GM21825 (cell line): ENCODE data around the gene FBXL15.

ENCODE experiments used
- ATAC-seq: cut with Tn5 transposase; IDR thresholded peaks from one replicate; pipeline ENCODE4 v1.9.1; 2021; ENCODE audit warnings: mild to moderate bottlenecking, moderate library complexity; ENCODE audit not compliant: unreplicated experiment

FBXL15 gene

DNA sequence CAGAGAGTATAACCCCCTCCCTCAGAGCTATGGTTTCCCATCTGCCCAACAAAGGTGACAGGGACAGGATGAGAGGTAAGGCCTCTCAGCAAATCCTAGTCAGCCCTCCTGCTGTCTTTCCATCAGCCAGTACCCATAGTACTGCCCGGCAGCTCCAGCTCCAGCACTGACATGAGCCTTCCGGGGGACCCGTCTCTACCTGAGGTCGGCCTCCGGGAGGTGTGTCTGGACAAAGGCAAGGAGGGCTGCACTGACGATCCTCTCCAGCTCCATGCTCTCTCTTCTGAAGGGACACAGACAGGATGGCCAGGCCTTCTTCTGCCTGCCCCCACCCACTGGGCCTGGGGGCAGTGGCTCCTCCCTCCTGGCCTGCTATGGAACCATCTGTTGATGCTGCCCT lies 4.3 kb downstream of the FBXL15 start:
- no peak for ATAC-seq

DNA sequence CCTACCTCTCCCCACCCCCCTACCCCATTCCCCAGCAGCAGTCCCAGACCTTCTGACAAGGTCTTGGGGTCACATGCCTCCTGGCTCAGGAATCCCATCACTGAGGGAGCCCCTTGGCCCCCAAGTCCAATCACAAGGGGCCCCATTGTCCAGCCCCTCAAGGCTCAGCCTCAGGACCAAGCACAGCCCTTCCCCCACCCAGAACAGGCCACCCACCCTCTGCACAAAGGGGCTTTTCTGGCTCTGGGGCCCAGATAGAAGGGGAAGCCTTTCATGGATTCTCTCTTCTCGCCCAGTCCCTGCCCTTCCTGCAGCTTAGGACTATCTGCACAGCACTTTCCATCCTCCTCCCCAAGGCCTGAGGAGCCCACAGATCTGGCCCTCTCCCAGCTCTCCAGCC lies 4.8 kb downstream of the FBXL15 start:
- ATAC-seq: no peak

DNA sequence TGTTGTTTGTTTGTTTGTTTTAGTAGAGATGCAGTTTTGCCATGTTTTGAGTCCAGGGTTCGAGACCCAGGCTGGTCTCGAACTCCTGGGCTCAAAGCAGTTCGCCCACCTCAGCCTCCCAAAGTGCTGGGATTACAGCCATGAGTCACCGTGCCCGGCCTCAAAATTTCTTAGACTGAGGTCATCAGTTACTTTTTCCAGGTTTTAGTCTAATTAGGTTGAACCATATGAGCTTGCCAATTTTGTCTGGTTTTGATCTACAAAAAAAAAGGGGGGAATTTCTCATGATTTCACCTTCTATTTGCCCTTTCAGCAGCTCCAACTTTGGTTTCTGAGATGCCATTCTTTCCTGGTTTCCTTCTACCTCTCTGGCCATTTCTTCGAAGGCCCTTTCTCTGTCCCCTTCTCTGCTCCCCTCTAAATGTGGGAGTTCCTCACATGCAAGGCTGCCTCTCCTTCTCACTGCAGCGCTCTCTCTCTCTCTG lies 6.2 kb downstream of the FBXL15 start:
- ATAC-seq: no peak

DNA sequence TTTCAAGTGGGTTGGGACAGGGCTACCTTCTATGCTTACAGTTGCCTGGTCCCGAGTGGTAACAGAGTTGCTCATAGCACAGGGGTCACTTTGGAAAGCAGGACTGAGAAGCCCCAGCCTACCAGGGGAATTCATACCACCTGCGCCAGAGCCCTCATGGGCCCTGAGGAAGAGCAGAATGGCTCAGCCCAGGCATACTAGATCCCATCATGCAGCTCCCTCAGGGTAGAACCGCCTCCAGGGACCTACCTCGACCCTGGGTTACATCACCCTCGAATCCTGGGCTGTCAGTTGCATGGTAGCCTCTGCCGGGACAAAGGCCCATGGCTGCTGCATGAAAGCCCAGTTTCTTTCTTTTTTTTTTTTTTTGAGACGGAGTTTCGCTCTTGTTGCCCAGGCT lies 8.8 kb downstream of the FBXL15 start:
- no peak for ATAC-seq

DNA sequence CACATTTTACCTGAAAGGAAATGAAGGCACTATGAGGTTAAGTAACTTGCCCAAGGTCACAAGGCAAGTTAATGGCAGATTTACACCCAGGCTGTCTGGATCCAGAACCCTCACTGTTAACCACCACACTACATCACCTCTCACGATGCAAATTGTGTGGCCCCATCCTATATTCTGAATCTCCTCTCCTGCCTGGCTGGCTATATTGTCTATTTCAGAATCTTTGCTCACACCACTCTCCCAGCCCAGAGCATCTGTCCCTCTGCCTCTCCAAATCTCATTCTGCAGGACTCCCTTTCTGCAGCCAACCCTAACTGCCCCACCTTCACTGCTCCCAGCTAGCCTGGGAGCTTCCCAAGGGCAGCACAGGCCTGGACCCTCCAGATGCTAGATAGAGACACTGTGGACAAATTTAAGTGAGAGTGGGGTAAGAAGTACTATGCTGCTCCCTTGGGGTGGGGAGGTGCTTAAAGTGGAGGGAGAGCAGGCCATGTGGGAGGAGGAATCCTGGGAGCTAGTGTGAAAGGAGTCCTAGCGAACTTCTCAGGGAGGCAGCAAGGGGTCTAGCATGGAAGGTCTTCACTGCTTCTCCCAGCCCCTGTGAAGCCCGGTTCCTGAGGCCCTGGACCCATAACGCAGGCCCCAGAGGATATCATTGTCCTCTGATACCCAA lies 11.0 kb downstream of the FBXL15 start:
- ATAC-seq: no peak

DNA sequence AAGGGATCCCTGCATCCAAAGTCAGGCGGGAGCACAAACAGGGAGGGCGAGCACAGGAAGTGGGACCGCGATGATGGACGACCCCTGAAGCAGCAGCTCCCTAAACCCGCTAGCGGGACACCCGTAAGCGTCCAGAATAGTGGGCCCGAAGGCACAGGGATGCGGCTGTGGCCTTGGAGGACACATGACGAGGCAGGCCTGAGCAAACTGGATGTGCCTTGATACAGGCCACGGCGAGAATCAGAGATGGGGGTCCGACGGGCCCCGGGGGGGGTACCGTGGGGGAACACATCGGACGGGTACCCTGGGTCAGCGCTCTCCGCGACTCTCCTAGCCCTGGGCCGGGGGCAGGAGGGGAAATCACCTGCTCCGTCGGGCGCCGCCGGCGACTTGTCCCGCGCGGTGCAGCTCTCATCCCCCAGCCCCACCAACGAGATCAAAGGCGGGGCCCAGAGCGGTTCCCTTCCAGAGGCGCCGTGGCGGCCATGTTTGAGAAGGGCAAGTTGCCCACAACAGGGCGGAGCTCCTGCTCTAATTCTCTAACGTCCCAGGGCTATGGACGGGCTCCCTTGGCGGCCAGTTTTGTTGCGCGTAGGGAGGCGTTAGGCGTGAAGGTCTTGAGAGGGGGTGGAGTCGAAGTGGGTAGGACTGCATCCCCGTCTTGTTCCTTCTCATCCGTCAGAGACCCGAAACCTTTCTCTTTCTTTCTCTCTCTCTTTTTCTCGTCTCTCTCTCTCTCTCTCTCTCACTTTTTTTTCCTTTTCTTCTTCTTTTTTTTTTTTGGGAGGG lies 11.7 kb downstream of the FBXL15 start, which contains the start of gene CUEDC2:
TSS of gene CUEDC2 (minus strand) at position 413 of the 789 bp plus-strand sequence. CDS start 7,386 bp downstream, outside the sequence.
- peak; percentile 83 for ATAC-seq

DNA sequence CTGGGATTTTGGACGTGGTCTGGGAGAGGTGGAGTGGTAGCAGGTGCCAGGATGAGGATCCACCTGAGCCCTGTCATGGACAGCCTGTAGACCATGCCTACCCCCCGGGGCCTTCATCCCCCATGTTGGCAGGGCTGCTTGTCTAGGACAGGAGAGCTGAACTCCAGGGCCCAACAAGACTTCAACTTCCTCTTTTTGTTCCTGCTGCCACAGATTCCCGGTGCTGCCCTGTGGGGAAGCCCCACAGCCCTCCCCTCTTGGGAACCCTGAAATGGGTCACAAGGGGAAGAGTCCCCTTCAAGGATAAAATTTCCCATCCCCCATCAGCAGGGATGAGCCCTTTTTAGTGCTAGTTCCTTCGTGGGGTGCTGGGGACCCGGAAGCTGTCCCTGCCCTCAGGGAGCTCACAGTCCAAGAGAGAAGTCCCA lies 13.0 kb downstream of the FBXL15 start:
- ATAC-seq: no peak

DNA sequence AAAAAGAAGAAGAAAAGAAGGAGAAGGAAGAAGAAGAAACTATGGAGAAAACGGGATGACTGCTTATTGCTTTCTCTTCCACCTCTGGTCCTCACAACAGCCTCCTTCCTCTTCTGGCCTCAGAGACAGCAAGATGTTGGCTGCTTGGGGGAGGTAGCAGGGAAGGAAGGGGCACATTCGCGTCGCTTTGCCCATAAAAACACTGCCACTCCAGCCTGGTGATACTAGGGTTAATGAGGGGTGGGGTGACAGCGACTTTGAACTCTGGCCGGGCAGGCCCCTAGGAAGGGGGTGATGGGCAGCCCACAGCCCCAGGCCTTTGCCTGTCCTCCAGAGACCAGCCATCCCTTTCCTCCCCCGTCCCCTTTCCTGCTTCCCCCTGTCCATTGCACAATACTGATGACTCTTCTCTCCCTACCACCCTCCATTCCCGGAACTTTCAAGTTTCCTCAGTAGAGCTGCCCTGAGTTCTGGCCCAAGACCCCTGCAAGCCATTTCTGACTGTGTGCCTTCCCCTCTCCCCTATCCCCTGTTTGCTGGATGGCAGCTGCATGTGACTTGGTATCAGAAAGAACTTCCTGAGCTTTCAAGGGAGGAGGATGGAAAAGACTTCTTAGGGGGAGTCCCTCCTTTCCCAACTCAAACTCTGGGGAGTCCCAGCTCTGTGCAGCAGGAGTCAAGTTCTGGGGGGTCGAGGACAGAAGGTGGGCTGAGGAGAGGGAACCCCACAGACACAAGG lies 13.9 kb downstream of the FBXL15 start:
- no peak for ATAC-seq

- no peak for ATAC-seq
These were observed 14.5 kb downstream of the FBXL15 start for GRCh38 chr10:102435133-102435497.

- ATAC-seq: no peak
These were observed 15.0 kb downstream of the FBXL15 start for GRCh38 chr10:102435529-102436233.

- ATAC-seq: no peak
These were observed 15.7 kb downstream of the FBXL15 start for GRCh38 chr10:102436312-102436711.

DNA sequence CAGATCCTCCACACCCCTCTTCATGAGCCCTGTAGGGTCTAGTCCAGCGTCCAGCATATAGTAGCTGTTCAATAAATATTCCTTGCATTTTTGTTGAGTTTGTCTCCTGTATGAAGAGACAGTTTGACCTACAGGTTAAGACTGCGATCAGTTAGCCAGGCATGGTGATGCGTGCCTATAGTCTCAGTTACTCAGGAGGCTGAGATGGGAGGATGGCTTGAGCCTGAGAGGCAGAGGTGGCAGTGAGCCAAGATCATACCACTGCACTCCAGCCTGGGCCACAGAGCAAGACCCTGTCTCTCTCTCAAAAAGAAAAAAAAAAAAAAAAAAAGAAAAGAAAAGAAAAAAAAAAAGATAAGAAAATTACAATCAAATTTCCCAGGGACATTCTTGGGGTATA lies 16.9 kb downstream of the FBXL15 start:
- ATAC-seq: no peak

- no peak for ATAC-seq
These were observed 17.7 kb downstream of the FBXL15 start for GRCh38 chr10:102438374-102438773.

DNA sequence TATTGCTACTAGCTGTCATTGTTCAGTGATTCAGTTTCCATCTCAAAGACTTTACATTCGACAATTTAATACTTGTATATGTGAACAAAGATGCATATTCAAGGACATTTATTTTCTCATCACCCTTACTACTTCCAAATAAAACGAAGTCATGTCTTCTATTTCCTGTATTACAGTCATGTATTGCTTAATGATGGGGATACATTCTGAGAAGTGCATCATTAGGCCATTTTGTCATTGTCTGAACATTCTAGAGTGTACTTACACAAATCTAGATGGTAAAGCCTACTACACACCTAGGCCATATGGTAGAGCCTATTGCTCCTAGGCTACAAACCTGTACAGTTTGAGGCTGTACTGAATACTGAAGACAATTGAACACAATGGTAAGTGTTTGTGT lies 24.2 kb downstream of the FBXL15 start:
- no peak for ATAC-seq

DNA sequence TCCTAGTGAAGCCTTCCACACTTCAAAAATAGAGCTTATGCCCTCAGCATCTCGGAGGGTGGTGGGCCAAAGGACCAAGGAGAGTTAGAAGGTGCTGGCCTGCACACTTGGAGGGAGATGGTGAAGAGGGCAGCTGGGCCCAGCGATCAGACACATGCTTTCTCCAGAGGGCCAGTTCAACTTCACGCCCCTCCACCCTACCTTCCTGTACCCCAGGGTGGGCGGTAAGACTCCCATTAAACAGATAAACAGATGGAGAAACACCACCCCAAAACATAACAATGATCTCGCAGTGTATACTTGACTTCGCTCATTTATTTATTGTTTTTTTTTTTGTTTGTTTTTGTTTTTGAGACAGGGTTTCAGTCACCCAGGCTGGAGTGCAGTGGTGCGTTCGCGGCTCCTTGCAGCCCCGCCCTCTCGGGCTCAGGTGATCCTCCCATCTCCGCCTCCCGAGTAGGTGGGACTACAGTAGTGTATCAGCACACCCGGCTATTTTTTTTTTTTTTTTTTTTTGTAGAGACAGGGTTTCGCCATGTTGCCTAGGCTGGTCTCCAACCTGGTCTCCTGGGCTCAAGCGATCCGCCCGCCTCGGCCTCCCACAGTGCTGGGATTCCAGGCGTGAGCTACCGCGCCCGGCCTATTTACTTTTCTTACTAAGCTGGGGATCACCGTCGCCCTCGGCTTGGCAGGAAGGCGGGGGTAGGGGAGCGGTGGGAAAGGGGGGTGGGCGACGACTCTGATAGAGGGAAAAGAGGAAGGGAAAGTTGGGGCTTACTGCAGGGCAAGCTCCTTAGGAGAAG lies 28.9 kb downstream of the FBXL15 start:
- no peak for ATAC-seq

DNA sequence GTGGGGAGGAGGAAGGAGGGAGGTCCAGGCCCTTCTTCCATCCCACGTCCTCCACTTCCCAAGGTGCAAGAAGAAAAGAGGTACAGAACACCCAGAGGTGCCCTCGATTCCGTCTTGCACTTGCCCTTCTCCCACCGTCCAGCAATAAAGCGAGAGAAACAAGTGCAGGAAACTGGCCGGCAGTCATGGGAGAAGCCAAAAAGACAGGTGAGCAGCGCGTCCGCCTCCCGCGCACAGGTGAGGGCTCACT lies 29.4 kb downstream of the FBXL15 start:
- ATAC-seq: no peak

- ATAC-seq: peak; percentile 75
These were observed 29.9 kb downstream of the FBXL15 start for GRCh38 chr10:102450374-102451104.

GRCh38 chr10:102451105-102451969 lies 30.7 kb downstream of the FBXL15 start, which contains the start of gene C10orf95:
TSS of gene C10orf95 (minus strand) at chr10:102451543. CDS start at chr10:102451093, 450 bp downstream.
- no peak for ATAC-seq
